SK-N-SH treated with all-trans-retinoic acid at 6 μM for 48 hours (cell line): ENCODE data around the gene MZB1.

Source experiments
- ARNTL ChIP-seq: fragments of 450-650 bp; formaldehyde crosslinking; IDR thresholded peaks from 2 replicates; pipeline ENCODE4 v1.5.0; 2020; ENCODE audit warnings: low read depth, mild to moderate bottlenecking, moderate library complexity, borderline replicate concordance
- BACH2 ChIP-seq: fragments of 250-450 bp; sonication (Bioruptor Pico); IDR thresholded peaks from 2 replicates; pipeline ENCODE4 v1.9.0; 2021; ENCODE audit warnings: mild to moderate bottlenecking, borderline replicate concordance
- GLIS3 ChIP-seq: fragments of 250-450 bp; sonication (Bioruptor Pico); IDR thresholded peaks from 2 replicates; pipeline ENCODE4 v1.5.0; 2020; ENCODE audit warnings: mild to moderate bottlenecking, moderate library complexity
- ISL1 ChIP-seq: fragments of 250-450 bp; sonication (Bioruptor Pico); IDR thresholded peaks from 2 replicates; pipeline ENCODE4 v2.1.2; 2022; ENCODE audit warnings: mild to moderate bottlenecking, moderate library complexity
- OSR1 ChIP-seq: fragments of 250-450 bp; sonication (Bioruptor Pico); IDR thresholded peaks from 2 replicates; pipeline ENCODE4 v1.8.0; 2022; ENCODE audit warnings: moderate library complexity, mild to moderate bottlenecking, inconsistent platforms
- RARB ChIP-seq: fragments of 250-450 bp; sonication (Bioruptor Pico); IDR thresholded peaks from 2 replicates; pipeline ENCODE4 v1.8.0; 2021; ENCODE audit warnings: mild to moderate bottlenecking, moderate library complexity
- SNAI2 ChIP-seq: fragments of 250-450 bp; sonication (Bioruptor Pico); IDR thresholded peaks from 2 replicates; pipeline ENCODE4 v1.5.0; 2020; ENCODE audit warnings: mild to moderate bottlenecking, moderate library complexity
- TCF4 ChIP-seq: fragments of 250-450 bp; sonication (Bioruptor Pico); IDR thresholded peaks from 2 replicates; pipeline ENCODE4 v1.8.0; 2021; ENCODE audit warnings: mild to moderate bottlenecking, moderate library complexity, borderline replicate concordance
- ZFP30 ChIP-seq: fragments of 450-650 bp; formaldehyde crosslinking; IDR thresholded peaks from 2 replicates; pipeline ENCODE4 v1.5.0; 2022; ENCODE audit warnings: mild to moderate bottlenecking, moderate library complexity

DNA sequence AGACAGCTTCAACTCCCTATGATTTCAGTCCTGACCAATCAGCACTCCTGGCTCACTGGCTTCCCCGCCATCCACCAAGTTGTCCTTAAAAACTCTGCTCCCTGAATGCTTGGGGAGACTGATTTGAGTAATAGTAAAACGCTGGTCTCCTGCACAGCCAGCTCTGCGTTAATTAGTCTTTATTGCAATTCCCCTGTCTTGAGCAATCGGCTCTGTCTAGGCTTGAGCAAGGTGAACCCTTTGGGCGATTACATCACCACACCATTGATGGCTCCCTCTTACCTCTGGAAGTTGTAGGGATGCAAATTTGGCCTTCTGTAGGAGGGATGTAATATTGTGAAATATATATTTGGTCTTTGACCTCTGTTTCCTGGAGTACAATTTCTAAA lies 3.7 kb downstream of the MZB1 start:
- TF ChIP-seq ZFP30 (CRISPR knock-in tag), result no peak
- no peak for TF ChIP-seq TCF4 (CRISPR knock-in tag)
- TF ChIP-seq ARNTL, result no peak
- TF ChIP-seq BACH2 (CRISPR knock-in tag), result no peak
- TF ChIP-seq GLIS3 (CRISPR knock-in tag), result no peak
- TF ChIP-seq OSR1 (CRISPR knock-in tag), result no peak
- no peak for TF ChIP-seq RARB (CRISPR knock-in tag)
- no peak for TF ChIP-seq ISL1 (CRISPR knock-in tag)
- TF ChIP-seq SNAI2 (CRISPR knock-in tag), result no peak
